AG20443 (cell line): ENCODE data around the gene ZNF414.
A peak's percentile ranks its signal among the peaks of the same experiment; 100 is the strongest.
"Not testable (repeated sequence)": the region's sequence is repeated elsewhere in the genome, so short reads cannot be mapped to it uniquely, and the experiment has no call there.

Experiments used
- DNase-seq: peaks from one replicate; pipeline ENCODE4 v3.0.0; 2012; ENCODE audit warnings: low spot score, mixed read lengths

Gene ZNF414

DNA sequence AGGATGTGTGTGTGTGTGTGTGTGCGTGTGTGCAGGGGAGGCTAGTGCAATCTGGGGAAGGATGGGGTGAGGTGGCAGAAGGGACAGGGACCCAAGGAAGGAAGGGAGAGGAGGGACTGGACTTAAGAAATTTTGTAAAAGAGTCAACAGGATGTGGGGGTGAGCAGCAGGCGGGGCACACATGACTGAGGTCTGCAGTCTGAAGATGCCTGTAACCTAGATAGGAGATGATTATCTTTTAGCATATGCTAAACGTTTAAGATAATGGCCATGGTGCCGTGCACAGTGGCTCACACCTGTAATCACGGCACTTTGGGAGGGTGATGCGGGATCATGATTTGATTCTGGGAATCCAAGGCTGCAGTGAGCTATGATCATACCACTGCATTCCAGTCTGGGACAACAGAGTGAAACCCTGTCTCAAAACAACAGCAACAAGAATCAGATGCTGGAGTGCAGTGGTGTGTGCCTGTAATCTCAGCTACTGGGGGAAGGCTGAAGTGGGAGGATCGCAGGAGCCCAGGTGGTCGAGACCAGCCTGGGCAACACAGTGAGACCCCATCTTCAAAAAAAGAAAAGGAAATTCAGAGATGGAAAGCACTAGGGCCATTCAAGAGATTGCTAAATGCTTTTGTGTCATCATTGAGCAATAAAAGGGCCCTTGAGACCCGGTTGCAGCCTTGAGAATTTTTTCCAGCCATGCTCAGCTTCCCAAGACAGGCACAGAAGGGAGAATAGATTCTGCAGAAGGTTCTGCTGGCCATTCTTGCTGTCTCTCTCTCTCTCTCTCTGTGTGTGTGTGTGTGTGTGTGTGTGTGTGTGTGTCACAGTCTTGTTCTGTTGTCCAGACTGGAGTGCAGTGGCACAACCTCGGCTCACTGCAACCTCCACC is 3.8 kb upstream of the ZNF414 start:
- peak; percentile 45 for DNase-seq

DNA sequence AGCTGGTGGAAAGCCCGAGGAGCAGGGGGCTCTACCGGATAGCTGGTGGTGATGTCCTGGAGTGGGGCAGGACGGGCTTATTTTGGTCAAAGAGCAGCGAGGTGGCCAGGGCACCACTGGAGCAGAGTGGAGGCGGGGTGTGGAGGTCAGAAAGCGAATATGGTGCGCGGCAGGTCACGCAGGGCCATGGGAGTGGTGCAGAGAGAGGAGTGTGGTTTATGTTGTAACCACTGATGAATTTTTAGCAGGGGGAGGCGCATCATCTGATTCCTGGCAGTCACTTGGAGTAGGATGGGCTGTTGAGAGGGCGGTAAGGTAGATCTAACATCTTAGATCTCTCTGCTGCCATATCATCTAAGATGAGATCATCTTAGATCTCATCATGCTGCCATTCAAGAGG is 1.4 kb upstream of the ZNF414 start:
- DNase-seq, result no peak

DNA sequence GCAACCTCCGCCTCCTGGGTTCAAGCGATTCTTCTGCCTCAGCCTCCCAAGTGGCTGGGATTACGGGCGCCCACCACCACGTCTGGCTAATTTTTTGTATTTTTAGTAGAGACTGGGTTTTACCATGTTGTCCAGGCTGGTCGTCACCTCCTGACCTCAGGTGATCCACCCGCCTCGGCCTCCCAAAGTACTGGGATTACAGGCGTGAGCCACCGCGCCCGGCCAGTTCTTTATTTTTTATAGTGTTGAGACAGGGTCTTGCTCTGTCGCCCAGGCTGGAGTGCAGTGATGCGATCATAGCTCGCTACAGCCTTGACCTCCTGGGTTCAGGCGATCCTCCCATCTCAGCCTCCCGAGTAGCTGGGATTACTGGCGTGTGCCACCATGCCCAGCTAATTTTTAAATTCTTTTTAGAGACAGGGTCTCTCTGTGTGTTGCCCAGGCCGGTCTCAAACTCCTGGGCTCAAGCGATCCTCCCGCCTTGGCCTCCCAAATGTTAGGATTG is 590 bp upstream of the ZNF414 start:
- DNase-seq, result not testable (repeated sequence)

DNA sequence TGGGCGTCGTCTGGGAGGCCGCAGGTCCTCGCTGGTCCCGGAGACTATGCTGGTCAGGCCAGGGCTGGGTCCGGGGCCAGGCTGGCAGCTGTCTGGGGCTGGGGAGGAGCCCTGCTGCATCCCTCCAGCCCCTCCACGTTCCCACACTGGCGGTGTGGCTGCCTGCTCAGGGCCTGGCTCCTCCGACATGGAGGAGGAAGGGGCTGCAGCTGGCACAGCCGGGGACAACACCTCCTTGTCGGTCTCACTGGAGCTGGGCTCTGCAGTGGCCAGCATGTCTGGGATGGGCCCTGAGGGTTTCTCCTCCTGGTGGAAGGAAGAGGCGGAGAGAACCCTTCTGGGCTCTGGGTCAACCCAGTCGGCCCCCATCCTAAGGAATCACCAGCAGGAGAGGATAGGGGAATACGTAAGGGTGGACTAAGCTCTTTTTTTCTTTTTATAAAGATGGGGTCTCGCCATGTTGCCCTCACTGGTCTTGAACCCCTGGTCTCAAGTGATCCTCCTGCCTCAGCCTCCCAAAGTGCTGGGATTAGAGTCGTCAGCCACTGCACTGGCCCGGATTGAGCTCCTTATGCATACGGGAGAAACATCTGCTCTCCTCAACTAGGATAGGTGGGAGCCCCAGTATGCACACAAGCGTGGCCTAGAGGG is 806 bp downstream of the ZNF414 start:
- DNase-seq, result no peak

DNA sequence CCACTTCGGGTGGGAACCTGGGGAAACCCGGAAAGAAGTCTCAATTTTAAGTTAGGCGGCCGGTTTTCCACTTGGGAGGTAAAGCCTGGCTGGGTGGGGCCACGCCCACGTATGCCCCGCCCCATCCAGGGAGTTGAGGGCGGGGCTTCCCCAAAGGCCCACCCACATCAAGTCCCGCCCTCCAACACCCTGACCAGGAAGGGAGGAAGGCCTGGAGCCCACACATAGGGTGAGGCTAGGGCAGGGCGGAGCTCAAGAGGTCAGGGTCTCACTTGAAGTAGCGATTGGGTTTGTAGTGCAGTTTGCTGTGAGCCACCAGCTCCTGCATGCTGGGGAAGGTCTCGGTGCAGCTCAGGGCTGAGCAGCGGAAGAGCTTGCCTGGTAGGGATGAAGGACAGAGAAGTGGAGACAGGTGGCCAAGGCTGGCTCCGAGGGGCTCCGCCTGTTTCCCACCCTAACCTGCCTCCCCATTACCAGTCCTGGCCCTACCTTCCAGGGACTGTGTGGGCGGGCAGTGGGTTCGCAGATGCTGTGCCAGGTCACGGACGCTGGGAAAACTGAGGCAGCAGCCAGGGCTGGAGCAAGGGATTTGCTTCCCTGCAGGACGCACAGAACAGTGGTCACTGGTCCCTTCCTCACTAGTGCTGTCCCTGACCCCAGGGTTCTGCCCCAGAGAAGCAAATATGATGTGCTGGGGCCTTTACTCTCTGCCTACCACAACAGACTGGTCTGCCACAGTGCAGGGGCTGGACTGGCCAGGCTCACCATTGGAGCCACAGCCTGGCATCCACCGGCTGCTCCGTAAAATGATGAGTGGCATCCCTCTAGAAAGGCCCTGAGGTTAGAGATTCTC is 1.6 kb downstream of the ZNF414 start:
- peak; percentile 49 for DNase-seq

DNA sequence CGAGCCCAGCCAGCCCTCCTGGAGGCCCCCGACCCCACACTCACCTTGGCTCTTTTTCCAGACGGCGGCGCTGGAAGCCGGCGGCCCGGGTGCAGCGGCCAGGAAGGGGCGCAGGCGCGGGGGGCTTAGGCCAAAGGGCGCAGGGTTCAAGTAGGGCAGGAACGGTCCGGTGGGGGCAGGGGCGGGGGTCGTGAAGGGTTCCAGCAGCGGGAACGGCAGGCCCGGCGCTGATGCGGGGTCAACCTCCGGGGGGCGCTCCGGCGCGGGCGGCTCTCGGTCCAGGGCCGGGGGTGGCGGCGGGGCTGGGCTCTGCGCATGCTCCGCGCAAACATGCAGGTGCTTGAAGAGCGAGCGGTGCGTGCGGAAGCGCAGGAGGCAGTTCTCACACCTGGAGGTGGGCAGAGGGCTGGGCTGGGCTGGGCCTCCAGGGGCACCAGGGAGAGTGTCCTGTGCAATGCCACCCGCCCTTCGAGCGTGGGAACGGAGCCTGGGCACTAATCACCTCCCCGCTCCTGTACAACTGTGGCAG is 2.3 kb downstream of the ZNF414 start:
- no peak for DNase-seq

DNA sequence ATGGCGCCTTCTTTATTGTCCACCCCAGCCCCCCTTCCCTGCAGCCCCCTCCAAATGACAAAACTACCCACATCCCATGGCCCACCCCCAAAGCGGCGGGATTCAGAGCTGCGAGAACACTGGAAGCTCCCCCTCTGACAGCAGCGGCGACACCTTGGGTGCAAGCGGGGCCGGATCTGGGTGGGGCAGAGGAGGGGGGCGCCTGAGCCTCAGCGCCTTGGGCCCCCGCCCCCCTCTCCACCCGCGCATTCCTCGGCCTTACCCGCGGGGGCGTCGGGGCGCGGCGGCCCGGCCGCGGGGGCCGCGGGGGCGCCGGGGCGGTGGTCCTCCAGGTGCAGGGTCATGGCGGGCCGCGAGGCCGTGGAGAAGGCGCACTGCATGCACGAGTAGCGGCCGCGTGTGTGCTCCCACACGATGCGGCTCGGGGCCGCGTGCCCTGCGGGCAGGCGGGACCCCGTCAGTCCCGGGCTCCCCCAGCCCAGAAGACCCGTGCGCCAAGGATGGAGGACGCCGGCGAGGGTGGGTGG is 3.3 kb downstream of the ZNF414 start:
- no peak for DNase-seq

DNA sequence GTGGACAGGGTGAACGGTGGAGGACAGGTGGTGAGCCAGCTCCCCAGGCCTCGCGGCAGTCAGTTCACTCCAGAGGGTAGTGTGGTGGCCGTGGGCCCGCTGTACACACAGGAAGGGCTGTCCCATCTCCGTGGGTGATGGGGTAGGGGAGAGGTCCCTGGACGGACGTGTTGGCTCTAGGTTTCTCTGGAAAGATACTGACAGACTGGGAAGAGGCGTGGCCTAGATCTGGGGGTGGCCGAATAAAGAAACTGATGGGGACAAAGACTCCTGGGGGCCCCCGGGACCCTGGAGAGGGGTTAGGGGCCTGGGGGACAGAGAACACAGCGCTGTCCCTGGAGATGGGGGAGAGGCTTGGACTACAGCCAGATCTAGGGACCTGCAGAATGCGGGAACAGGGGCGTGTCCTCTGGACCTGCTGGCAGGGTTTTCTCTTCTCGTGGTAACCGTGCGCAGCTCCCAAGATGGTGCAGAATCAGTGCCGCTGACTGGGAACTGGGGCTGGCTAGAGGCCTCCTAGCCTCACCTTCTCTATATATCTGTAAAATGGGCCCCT is 7.5 kb downstream of the ZNF414 start:
- no peak for DNase-seq

DNA sequence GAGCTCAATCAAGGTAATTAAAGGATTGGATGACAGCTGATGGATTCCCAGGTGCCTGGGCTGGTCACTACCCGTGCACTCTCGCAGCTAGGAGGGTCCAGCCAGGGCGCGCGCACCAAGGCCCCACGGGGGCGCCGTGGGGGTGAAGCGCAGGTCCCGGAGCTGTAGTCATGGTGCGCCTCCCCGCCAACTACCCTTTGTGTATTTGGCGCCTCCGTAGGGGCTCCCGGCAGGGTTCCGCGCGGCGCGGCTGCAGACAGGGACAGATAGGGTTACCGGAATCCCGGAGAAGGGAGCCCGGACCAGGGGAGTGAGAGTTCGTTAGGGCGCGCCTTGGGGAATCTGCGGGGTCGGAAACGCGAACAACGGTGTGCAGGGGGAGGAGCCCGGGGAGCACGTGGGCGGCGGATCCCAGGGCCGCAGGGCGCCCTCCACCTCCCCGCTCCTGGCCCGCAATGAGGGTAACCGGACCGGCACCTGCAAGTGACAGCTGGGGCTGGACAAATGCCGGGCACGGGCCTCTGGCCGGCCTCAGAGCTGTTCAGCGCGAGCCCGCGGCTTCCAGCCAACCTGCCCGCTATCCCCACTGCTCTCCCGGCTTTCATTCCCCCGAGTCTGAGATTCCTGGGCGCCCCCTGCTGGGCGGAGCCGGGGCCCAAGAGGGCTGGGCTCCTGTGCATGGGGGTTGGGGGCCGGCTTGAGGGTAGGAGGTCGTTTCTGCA is 8.1 kb downstream of the ZNF414 start:
- peak; percentile 90 for DNase-seq

DNA sequence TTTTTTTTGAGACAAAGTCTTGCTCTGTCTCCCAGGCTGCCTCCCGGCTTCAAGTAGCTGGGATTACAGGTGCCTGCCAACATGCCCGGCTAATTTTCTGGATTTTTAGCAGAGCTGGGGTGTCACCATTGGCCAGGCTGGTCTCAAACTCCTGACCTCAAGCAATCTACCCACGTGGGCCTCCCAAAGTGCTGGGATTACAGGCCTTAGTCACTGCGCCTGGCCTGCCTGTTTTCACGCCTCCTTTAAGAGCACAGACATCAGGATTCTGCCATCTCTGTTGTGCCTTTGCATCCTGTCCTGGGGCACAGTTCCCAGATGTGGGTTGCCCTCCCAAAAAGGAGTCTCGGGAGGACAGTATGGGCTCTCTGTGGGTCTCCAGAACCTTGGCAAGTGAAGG is 9.0 kb downstream of the ZNF414 start:
- DNase-seq, result no peak

DNA sequence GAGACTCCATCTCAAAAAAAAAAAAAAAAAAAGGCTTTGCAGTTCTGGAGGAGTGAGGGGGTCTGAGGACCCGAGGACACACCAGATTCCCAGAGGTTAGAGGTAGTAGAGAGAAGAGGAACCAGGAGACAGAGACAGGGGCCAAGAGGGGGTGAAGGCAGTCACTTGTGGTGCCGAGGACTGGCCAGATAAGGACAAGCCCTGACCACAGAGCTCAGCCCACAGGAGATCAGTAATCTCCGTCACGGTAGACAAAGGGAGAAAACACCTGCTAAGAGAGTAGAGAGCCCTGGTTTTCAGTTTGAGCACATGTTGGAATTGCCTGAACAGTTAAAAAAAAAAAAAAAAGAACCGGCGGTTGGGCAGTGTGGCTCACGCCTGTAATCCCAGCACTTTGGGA is 9.8 kb downstream of the ZNF414 start:
- DNase-seq, result no peak

DNA sequence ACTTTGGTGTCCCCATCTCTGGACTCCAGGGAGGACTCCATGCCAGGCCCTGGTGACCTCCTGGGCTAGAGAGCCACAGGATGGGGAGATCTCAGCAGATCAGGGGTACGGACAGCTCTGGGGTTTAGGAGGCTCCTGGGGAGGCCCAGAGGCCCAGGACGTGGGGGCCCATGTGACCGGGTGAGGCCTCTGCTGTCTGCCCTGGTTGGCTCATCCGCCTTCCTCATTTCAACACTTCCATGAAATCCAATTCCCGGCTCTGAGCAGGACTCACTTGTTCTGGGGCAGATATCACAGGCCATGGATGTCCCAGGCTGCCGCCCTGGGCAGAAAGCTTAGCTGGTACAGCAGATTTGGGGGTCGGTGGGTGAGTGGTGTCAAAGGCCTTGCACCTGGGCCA is 10.5 kb downstream of the ZNF414 start:
- DNase-seq, result no peak

DNA sequence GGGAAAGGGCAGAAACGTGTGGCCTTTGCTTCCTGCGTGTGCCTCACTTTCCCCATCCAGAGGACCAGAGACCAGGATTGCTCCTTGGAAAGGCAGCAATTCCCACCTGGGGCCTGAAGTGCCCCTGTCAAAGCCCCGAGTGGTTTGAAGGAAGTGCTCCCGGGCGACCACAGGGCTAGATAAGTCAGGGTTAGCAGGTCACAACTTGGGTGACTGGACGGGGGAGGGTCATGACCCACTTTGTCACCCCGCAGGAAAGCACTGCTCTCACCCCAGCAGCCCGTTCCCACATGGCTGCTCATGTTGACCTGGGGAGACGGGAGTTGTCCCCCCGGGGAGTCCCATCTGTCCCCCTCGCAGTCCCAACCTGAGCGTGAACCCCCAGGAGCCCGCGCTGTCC is 12.0 kb downstream of the ZNF414 start:
- DNase-seq, result no peak

DNA sequence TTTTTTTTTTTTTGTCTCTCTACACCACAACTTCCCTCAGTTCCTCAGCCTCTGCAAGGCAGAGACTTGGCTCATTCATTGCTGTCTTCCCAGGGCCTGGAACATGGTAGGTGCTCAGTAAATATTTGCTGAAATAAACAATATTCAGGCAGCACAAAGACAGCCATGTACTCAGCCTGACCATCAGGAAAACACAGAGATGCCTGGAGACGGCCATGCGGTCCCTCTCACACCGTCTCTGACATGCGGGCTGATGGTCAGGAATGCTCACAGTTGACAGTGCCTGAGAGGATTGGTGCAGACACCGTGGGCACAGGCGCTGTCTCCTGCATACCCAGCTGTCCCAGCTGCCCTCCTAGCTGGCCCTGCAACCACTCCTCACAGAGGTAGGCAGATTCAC is 12.5 kb downstream of the ZNF414 start:
- DNase-seq, result no peak

DNA sequence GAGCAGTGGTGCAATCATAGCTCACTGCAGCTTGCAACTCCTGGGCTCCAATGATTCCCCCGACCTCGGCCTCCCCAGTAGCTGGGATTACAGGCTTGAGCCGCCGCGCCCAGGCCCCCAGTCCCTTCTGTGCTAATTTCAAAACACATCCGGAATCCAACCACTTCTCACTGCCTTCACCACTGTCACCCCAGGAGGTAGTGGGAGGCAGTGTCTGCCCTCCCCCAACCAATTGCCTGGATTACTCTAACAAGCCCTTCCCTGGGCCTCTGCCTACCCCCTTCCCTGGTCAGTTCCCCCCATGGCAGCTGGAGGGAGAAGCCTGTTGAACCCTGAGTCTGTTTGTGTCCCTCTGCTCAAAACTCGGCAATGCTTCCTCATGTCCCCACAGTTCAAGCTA is 13.8 kb downstream of the ZNF414 start:
- no peak for DNase-seq

DNA sequence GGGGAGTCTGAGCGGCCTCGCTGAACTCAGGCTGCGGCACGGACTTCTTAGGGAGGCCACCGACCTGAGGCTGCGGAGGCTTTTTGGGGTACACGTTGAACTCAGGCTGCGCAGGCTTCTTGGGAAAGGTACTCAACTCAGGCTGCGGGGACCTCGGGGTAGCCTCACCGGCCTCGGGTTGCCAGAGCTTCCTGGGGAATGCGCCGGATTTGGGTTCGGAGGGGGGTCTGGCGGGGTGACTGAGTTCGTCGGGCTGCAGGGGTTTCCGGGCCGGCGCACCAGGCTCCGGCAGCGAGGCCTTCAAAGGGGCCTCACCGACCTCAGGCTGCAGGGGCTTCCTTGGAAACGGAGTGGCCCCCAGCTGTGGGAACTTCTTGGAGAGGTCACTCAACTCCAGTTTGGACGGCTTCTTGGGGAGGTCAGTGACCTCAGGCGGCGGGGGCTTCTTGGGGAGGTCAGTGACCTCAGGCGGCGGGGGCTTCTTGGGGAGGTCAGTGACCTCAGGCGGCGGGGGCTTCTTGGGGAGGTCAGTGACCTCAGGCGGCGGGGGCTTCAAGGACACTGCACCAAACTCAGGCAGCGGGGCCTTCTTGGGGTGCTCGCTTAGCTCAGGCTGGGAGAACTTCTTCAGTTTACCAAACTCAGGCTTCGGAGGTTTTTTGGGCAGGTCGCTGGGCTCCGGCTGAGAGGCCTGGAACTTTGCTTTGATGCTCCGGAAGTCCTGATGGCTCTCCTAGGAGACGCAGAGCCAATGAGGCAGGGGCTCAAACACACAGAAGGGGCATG is 14.7 kb downstream of the ZNF414 start:
- DNase-seq, result no peak

DNA sequence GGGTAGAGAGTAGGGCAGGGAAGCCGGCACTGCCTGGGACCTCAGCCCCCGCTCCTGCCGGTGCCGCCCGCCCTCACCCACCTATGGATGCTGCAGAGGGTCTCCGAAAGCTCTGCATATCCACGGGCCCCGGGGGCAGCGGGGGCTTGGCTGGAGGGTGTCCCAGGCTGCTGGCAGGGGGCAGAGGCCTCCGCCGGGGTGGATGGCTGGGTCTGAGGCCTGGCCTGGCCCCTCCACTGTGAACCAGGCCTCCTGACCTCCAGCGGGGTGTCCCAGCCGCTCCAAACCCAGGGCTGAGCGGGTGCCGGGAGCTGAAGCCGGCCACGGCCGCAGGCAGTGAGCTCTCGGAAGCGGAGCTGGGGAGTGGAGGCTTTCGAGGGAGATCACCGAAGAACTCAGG is 15.7 kb downstream of the ZNF414 start:
- DNase-seq, result no peak

DNA sequence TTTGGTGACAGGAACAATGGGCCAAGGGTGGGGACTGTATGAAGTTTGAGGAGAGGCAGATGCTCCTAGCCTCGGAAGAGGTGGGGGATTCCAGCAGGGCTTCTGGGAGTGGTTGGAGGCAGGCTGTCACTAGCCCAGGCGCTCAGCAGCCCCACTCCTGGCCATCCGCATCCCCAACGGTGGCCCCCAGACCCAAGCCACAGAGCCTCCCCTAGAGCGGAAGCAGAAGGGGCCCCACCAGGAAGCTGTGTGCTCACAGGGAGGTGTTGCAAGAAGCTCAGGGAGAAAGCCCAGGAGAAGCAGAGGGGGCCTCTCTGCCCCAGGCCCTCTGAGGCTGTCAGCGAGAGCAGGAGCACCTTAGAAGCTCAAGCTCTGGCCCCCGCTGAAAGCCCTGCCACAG is 19.8 kb downstream of the ZNF414 start:
- no peak for DNase-seq

DNA sequence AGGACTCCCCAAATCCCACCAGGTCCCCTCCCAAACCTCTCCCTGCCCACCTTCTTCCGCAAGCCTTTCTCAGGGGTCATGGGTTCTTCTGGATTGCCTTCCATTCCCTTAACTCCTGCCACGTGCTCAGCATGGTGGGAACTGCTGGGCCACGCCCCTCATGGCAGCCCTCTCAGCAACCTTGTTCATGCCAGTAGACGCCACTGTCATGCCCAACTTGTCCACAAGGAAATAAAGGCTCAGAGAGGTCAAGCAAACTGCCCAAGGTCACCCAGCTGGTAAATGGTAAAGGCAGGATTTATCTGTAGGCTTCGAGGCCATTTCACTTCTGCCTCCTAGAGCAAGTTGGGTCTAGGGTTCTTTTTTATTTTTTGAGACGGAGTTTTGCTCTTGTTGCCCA is 22.4 kb downstream of the ZNF414 start:
- no peak for DNase-seq

DNA sequence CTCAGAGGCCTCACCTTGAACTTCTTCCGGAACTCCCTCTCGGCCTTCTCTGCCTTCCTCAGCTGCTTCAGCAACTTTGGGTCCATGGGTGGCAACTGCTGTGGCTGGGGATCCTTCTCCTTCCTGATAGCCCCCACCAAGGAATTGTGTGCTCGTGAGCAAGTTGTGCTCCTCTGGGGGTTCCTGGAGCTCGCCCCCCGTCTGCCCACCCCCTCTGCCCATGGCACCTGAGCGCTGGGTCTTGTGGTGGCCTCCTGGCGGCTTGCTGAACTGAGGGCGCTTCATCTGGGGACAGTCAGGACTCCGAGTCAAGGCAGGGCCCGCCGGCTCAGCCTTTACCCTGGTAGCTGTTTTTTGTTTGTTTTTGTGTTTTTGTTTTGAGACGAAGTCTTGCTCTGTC is 23.1 kb downstream of the ZNF414 start:
- DNase-seq, result no peak
